Midbrain (tissue), 1 donor: Measurements from ENCODE around the gene UGCG.
"Not testable (repeated sequence)": the region's sequence is repeated elsewhere in the genome, so short reads cannot be mapped to it uniquely, and the experiment has no call there.

Experiments used
- DNase-seq: peaks from one replicate; lab custom pipeline; 2025; lab: John Stamatoyannopoulos, UW

Gene UGCG

DNA sequence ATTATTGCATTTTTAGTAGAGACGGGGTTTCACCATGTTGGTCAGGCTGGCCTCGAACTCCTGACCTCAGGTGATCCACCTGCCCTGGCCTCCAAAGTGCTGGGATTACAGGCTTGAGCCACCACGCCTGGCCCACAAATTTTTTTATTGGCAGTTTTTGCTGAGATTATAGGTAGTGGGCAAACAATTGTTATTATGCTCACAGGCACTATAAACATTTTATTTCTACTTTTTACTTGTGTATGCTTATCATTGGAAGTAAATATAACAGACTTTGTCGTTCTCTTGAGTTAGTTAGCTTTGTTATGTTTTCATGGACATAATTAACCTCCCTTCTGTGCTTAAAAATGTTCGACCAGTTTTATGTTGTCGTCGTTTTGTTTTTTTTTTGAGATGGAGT, 23.9 kb downstream of the UGCG start:
- DNase-seq, result no peak

DNA sequence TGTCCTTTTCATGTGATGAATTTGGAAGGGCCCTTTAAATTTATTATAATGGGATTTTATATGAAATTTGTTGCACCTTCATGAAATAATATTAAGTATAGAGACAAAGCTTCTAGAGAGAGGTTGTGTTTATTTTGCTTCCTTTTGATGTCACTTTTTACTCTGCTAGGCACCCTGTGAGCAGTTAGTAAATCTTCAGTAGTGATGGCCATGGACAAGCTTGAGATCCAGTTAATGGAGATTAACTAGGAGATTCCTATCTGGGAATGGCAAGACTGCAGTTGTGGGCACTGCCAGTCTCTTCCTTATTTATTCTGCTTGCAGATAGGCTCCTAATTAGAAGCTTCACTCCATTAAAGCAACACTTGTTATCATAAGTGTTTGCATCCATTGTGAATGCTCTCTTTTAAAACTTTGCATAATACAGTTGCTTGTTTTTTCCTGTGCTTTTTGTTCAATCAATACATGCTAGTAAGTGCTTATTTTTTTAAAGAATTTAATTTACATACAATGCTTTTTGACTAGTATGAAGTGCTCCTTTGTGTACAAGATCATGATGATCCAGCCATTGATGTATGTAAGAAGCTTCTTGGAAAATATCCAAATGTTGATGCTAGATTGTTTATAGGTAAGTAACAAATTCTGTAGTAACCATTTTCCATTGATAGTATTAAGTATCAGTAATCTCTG, 25.9 kb downstream of the UGCG start:
- DNase-seq, result peak; percentile 5

DNA sequence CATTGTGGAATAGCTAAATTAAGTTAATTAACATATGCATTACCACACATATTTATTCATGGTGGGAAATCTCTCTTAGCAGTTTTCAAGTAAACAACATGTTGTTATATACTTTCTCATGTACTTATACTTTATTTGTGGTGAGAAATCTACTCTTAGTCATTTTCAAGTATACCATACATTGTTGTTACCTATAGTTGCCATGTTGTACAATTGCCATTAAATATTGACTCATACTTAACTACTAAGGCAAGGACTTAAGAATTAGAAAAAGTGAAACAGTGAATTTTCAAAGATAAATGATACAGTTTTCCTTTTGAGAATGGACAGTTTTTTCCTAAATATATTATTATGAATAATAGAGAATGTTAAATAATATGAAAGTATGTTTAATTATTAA, 27.7 kb downstream of the UGCG start:
- DNase-seq, result no peak

DNA sequence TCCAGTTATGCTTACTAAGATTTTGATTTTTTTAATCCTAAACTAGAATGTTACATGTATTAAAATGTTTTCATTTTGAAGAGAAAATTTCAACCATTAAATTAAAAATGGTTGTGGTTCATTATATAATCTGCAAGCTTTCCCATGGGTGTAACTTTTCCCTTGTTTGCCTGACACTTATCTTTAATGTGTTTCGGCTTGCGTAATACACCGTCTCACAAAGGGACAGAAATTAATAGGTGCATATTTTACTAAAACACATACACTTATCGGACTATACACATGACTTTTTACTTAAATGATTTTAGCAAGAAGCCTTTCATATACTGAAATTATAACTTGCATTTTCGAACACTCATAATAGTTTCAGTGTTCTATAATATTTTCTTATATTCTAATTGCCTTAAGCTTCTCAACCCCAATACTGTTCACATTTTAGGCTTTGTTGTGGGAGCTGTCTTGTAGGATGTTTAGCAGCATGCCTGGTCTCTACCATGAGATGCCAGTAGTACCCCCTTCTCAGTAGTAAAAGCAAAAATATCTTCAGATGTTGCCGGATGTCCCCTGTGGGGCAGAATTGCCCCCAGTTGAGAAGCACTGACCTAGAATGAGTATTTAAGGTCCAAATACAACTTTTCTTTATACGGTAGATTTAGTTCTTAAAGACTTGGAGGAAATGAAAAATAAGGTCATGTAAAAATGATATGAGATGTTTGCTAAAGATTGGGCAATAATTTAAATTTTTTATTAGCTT, 28.6 kb downstream of the UGCG start:
- no peak for DNase-seq

DNA sequence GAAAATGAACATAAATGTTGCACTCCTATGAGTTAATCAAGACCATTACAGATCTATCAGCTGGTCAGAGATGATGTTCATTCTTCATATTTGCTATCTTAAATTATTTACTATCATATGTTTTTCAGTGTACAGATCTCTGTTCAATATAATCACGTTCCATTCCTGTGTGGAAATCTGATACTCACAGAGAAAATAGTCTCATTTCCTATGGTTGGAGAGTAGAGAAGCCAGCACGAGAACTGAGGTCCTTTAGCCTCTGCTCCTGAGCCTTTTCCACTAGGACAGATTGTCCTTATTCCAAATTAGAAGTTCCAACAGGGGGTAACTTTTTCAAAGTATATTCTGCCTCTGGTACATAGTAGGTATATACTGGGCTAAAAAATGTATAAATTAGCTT, 29.2 kb downstream of the UGCG start:
- DNase-seq, result no peak

DNA sequence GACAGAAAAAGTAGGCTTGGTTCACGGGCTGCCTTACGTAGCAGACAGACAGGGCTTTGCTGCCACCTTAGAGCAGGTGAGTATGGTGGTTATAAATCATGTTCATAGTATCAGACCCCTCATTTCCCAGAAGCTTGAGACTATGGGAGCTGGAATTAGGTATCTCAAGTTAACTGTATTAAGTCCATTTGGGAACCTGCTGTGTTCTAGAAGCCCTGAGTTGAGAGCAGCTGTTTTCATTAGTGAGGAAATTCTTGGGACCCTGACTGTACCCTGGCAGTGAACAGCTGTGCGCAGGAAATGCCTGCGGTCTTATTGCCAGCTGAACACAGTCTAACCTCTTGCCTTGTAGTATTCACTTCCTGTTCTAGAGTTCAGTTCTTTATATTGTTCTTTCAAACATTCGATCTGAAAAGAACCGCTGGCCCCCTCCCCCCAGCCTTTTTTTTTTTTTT, 29.8 kb downstream of the UGCG start:
- no peak for DNase-seq

DNA sequence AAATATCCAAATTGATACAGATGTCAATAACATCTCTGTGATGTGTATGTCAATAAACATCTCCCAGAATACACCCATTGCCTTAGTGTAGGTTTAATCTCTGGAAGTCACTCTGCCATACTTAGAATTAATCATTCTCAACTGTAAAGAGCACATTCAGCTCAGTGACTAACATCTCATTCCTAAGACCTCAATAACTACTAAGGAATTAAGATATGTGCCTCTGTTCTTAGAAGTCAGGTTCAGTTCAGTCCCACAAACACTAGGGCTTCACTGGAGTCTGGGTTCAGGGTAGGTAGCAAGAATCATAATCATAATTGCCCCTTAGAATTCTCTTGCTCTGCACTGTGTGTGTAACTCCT, 31.7 kb downstream of the UGCG start:
- no peak for DNase-seq

DNA sequence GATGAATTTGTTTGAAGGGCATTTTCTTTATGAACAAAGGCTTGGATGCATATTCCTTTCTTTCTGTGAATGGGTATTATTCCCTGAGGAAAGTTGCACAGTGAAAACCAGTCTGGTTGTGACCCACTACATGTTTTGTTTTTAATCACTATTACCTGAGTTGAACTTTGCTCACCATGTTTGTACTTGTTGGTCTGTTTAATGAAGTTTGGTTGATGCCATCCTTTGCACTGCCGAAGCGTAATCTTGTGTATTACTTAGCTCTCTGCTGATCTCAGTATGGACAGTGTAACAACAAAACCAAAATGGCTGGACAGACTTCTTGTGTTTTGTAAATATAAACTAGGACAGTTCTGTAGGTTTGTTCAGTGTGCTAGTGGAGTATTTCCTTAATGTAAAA, 38.1 kb downstream of the UGCG start:
- DNase-seq, result no peak

DNA sequence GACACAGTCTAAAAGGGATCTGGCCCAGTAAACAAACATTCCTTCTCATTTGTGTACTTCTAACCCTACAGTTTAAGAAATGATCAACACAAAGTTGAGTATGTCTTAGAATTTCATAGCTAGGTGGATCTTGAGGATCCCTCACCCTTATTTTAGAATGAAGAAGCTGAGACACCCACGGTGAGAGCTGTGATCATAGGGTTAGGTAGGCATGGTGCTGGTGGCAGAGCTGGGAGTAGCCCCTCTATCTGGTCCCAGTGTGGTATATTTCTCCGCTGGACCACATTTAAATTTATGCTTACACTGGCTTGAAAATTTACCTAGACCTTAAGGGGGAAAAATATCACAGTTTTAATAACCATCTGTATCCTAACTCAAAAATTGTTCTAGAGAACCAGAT, 39.8 kb downstream of the UGCG start:
- DNase-seq, result no peak

DNA sequence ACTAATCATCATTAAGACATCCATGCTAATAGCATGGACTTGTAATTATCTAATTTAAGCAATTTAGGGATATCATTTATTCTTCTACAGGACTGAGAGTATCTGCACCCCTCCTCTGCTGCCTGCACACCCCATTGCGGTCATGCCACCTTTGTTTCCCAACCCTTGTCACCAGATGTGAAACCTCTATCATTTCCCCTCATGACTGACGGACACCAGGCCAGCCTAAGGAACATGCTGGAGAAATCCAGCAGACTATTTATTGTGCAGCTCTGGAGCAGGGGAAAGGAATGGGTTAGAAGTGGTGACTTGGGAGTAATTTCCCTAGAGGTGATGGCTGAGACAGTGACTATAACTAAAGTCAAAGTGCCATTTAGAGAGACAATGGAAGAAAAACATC, 40.7 kb downstream of the UGCG start:
- no peak for DNase-seq

DNA sequence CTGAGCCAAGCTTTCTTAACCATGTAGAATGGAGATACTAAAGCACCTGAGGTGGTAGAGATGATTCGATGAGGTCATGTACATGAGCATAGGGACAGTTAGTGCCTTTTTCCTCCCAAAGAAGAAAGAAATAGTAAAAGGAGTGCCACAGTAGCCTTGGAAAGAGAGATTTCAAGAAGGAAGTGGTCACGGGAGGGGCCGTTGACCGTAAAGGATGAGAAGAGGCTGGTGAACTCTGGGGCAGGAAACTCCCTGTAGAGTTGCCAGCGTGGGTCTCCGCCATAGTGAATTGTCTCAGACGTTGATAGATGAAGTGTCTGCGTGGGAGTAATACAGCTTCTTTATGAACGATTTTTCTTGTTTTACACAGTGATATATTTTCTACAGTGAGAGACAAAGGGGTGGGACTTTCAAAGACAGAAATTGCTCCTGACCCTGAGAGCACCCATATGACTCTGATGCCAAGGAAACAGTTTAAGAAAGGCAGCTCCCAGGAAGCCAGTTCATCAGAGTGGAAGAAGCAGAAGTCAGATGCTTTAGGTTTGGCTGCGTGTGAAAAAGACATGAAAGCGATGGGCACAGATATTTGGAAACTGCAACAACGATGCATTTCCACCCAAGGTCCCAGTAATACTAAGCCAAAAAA, 41.3 kb downstream of the UGCG start:
- no peak for DNase-seq

DNA sequence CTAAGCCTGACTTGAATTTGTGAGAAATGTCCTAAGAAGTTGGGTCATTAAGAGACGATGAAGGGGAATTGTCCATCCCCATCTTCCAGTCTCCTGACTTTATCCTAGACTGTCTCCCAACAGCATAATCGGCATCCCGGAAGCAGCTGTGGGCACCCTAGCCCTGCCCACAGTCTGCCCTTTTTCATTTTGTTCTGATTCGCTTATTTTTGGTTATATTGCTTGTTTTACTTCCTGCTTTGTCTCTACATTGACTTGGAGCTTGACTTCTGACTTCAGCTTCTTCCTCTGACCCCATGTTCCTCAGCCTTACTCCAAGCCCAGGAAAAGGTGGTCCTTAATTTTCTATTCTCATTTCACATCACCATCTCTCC, 41.8 kb downstream of the UGCG start:
- DNase-seq, result no peak

DNA sequence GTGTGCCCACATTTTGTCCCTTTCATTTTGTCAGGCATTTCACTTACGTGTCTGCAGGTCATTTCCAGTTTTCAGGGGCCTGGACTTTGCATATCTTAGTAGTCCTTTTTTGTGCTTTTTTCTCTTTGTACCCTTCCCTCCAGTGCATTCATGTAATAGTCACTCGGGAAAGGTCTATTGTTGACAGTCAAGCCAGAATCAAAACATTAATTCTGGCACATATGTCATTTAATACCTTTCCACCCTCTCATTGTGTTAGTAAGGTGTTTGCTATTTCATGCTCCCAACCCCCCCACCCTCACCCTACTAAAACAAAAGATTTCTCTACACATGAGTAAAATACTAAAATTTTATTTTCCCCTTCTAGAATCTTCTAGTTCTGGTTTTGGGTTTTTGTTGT, 42.7 kb downstream of the UGCG start:
- DNase-seq, result no peak

DNA sequence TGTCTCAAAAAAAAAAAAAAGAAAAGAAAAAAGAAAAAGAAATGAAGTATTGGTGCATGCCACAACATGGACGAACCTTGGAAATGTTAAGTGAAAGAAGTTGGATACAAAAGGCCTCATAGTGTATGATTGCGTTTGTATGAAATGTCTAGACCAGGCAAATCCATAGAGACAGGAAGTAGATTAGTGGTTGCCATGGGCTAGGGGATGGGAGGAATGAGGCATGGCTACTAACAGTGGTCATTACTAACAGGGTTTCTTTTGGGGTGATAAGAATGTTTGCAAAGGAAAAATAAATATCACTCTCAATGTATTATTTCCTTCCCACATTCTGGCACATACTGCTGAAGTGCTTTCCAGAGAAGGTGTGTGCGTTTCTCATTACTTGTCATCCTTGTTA, 44.1 kb downstream of the UGCG start:
- DNase-seq, result no peak

DNA sequence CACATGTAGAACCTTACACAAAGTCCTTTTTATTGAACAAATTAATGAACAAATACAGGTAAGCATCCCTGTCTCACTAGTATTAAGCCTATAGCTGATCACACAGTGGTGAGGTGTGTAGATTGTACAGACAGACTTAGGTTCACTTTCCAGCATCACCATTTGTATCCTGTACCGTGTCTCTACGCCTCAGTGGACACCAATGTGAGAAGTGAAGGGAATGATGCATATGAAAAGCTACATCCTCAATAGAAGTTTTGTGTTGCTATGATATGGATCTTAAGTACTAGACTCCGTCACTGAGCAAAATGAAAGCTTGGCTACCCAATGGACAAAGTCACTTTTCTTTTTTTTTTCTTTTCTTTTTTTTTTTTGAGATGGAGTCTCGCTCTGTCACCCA, 46.6 kb downstream of the UGCG start:
- no peak for DNase-seq

DNA sequence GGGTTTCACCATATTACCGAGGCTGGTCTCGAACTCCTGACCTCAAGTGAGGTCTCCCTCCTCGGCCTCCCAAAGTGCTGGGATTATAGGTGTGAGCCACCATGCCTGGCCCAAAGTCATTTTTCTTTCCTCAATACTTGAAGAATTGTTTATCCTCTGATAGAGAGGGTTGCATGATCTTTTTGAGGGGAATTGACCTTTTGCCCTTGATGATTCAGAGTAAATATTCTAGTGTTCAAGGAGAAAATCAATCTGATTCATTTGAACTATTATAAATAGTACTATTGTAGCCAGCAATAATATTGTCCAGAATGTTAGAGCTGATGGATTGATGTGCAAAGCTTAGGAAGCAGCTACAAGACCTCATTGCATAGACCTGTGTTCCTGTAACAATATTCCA, 47.1 kb downstream of the UGCG start:
- no peak for DNase-seq

DNA sequence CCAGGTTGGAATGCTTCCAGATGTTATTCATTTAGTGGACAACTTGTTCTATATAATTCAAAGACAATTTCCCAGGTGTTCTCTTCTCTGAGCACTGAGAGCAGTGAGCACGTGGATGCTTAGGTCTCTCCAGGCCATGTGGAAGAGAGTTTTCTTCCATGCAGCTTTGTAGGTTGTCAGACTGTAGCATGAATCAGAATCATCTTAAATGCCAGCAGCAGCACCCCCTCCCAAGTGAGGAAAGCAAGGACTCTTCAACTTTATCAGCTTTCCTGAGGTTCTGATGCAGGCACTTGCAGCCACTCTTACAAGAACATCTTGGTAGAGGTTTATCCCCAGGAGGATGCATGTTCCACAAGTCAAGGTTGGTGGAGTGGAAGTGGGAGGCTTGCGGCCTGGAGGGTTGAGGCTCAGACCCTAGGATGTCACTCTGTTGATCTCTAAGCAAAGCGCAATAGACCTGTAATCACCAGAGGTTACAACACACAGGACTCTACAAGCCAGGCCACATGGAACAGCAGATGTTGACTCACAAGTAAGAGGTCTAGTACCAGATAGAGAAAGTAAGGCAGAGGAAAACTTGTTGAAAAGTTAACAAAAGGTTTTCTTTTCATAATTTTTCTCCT, 47.7 kb downstream of the UGCG start:
- DNase-seq, result no peak

DNA sequence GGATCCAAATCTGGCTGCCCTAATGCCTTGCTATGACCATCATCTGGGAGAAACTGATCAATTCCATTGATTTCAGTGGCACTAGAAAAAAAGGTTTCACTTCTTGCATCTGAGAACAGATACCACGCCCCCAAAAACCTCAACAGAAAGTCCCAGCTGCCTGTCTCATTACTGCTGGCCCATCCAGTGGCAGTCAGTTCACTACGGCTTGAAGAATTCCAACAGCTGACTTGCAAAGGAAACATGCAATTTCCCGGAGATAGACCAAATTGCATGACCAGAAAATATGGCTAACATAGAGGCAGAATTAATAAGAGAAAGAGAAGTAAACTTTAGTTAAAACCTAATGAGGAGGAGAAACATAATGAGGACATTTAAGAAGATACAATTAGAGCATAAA, 48.6 kb downstream of the UGCG start:
- DNase-seq, result no peak

DNA sequence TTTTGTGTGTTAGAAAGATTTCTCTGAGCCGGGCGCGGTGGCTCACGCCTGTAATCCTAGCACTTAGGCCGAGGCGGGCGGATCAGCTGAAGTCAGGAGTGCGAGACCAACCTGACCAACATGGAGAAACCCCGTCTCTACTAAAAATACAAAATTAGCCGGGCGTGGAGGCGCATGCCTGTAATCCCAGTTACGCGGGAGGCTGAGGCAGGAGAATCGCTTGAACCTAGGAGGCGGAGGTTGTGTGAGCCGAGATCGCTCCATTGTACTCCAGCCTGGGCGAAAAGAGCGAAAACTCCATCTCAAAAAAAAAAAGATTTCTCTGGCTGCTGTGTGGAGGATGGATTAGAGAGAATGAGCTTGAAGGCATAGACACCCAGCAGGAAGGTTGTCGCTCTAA, 51.5 kb downstream of the UGCG start:
- not testable (repeated sequence) for DNase-seq

DNA sequence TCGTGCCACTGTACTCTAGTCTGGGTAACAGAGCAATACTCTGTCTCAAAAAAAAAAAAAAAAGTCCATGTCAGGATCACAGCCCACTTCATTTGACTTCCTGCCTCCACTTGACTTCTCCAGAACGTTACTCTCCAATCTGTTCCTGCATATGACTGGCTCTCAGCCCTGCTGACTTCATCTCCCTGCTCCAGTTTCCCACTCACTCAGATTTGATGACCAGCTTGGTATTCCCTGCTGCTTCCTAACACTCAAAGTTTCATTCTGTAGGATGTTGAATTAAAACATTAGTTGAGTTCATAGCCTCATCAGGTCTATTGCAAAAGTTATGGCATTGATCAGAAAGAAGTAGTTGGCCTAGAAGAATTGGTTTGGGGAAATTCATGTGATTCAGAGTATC, 52.3 kb downstream of the UGCG start:
- no peak for DNase-seq

DNA sequence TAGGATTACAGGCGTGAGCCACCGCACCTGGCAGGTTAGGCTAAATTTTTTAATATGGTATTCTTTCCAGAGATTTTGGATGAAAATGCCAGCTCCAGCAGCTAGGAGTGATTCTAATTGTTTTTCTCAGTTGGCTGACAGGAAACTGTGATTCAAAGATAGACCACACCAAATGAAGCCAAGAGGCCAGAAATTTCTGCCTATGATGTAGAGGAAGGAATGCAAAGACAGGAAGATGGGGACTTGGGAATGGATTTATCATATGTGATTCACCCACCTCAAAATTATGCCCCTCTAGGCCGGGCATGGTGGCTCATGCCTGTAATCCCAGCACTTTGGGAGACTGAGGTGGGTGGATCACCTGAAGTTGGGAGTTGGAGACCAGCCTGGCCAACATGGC, 53.3 kb downstream of the UGCG start:
- DNase-seq, result no peak

DNA sequence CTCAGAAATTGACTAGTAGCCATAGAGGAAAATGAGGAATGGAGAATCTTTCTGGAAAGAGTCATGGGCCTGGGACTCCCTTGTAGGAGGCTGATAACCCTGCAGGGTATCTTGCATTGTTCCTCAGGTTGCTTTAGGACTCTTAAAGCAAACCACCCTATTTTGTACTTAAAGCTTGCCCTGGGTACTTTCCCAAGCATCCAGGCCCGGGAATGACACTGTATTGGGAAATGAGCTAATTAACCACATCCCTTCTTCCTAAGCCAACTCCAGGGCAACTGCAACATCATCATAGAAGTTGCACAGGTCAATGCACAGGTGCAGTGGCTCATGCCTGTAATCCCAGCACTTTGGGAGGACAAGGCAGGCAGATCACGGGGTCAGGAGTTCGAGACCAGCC, 55.9 kb downstream of the UGCG start:
- no peak for DNase-seq

DNA sequence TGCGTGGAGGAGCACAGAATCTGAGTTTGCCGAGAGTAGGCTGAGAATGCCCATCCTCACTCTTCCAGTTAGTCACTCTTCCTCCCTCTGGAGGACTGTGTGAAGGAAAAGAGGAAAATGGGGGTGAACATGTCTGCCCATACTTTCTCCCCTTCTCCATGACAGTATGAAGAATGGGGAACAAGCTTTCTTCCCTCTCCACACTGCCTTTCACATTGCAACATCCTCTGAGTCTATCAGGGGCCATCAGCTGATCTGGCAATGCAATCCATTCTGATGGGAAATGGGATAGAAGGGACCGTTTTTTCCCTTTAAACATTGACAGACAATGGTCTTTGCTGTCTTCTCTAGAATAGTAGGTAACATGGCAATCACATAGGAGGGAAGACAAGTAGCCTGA, 56.8 kb downstream of the UGCG start:
- DNase-seq, result no peak
